Suprapubic skin (tissue), 4 donors: ENCODE measurements around the gene TLE1.

Experiments
- POLR2A ChIP-seq, 2 donors: fragments of 450-650 bp; IDR thresholded peaks; one replicate each; pipeline ENCODE4 v1.6.1; 2017; ENCODE audit warnings: antibody characterized with exemption in 2 of 2, mild to moderate bottlenecking in 2 of 2, moderate library complexity in 2 of 2
- POLR2AphosphoS5 ChIP-seq, 3 donors: sonication (generic); formaldehyde crosslinking; IDR thresholded peaks; one replicate each; pipeline ENCODE4 v1.6.1; 2017; ENCODE audit warnings: antibody characterized with exemption in 3 of 3
- TF ChIP-seq, protein P1 (sequence below), 2 donors: fragments of 200-600 bp in 1 of 2; fragments of 450-650 bp in 1 of 2; sonication (generic) in 1 of 2; IDR thresholded peaks; one replicate each; pipeline ENCODE4 v1.5.1; 2016 to 2019; ENCODE audit warnings: antibody characterized with exemption in 2 of 2, mild to moderate bottlenecking in 1 of 2, moderate library complexity in 1 of 2

DNA sequence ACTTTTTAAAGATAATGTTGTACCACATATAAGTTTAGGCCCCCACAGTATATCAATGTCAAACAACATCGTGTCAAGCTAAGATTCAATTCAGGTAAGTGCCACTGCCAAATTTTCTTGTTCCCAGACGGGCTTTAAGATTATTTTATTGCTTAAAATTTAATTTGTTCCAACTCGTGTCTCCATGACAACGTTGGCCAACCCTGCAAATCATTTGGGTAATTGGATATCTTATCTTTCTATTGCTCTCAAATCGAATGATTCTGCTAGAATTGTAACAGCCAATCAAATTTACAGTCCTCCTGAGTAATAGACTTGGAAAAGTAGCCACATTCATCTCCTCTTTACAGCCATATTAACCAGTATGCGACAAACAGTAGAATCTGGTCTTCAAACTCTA, 19.5 kb downstream of the TLE1 start:
- TF ChIP-seq POLR2AphosphoS5 (IDR thresholded peaks at IDR 0.05), result no peak
- TF ChIP-seq, protein P1, sequence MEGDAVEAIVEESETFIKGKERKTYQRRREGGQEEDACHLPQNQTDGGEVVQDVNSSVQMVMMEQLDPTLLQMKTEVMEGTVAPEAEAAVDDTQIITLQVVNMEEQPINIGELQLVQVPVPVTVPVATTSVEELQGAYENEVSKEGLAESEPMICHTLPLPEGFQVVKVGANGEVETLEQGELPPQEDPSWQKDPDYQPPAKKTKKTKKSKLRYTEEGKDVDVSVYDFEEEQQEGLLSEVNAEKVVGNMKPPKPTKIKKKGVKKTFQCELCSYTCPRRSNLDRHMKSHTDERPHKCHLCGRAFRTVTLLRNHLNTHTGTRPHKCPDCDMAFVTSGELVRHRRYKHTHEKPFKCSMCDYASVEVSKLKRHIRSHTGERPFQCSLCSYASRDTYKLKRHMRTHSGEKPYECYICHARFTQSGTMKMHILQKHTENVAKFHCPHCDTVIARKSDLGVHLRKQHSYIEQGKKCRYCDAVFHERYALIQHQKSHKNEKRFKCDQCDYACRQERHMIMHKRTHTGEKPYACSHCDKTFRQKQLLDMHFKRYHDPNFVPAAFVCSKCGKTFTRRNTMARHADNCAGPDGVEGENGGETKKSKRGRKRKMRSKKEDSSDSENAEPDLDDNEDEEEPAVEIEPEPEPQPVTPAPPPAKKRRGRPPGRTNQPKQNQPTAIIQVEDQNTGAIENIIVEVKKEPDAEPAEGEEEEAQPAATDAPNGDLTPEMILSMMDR (IDR thresholded peaks at IDR 0.05), result no peak
- no peak for TF ChIP-seq POLR2A (IDR thresholded peaks at IDR 0.05)
